Tibial nerve (tissue), 4 donors: ENCODE data around the gene FGF23. TPM values are rescaled to one million over a fixed set of nuclear protein-coding genes. Genes with fewer than 3 reads are reported as not detected.

Experiments
- DNase-seq, 2 donors: peaks; one replicate each; pipeline ENCODE4 v3.0.0-alpha.2; 2019; ENCODE audit warnings: low spot score in 2 of 2
- H3K27ac ChIP-seq, 4 donors: fragments of 200-600 bp; sonication (generic) in 3 of 4; one replicate each; pipeline ENCODE4 v1.5.1; 2017 to 2019; ENCODE audit warnings: mild to moderate bottlenecking in 1 of 4
- H3K27me3 ChIP-seq, 2 donors: fragments of 200-600 bp; sonication (generic) in 1 of 2; one replicate each; pipeline versions ENCODE4 v1.5.1 to v1.6.0; 2017 to 2019
- H3K36me3 ChIP-seq, 3 donors: fragments of 200-600 bp; sonication (generic); one replicate each; pipeline ENCODE4 v1.5.1; 2018 to 2019
- H3K4me1 ChIP-seq, 4 donors: fragments of 200-600 bp; sonication (generic) in 3 of 4; one replicate each; pipeline ENCODE4 v1.5.1; 2017 to 2019
- H3K4me3 ChIP-seq, 4 donors: fragments of 200-600 bp; sonication (generic) in 3 of 4; one replicate each; pipeline ENCODE4 v1.5.1; 2017 to 2019; ENCODE audit warnings: mild to moderate bottlenecking in 1 of 4, moderate library complexity in 1 of 4
- H3K9me3 ChIP-seq, 4 donors: fragments of 200-600 bp; sonication (generic) in 3 of 4; one replicate each; pipeline ENCODE4 v1.5.1; 2017 to 2019
- CTCF ChIP-seq, 5 experiments: fragments of 200-600 bp in 3 of 5; fragments of 450-650 bp in 2 of 5; sonication (generic) in 3 of 5; IDR thresholded peaks; one replicate each; pipeline ENCODE4 v1.5.1; 2016 to 2019; ENCODE audit warnings: antibody characterized with exemption in 5 of 5, mild to moderate bottlenecking in 3 of 5, moderate library complexity in 2 of 5
- EP300 ChIP-seq, 2 donors: sonication (generic); formaldehyde crosslinking; IDR thresholded peaks; one replicate each; pipeline ENCODE4 v1.6.1; 2017; ENCODE audit warnings: antibody characterized with exemption in 2 of 2, mild to moderate bottlenecking in 1 of 2
- POLR2A ChIP-seq, 2 donors: fragments of 450-650 bp; IDR thresholded peaks; one replicate each; pipeline ENCODE4 v1.6.1; 2017; ENCODE audit warnings: antibody characterized with exemption in 2 of 2, mild to moderate bottlenecking in 2 of 2, moderate library complexity in 2 of 2
- WGBS, 2 donors: methylation state at CpG; one replicate each; pipeline ENCODE4 v1.1.5; 2018; 5-methylcytosine and 5-hydroxymethylcytosine counted together
- total RNA-seq, 4 donors: library from RNA; depleted of rRNA; stranded (reverse); fragments of >200 nt; gene quantifications; one replicate each; pipeline ENCODE4 v1.1.0, GENCODE V29; 2016

Gene FGF23
- total RNA-seq: not detected

GRCh38 chr12:4379405-4379804 lies at the start of gene FGF23:
TSS of gene FGF23 (minus strand) at chr12:4379712. CDS start at chr12:4379582, 130 bp downstream.
- no peak within 1 kb of the TSS for H3K4me3 ChIP-seq
- no peak within 1 kb of the TSS for H3K27ac ChIP-seq
- H3K4me1 ChIP-seq: no peaks in the 10 kb centered on the region
- DNase-seq: no peak
- no peaks in the 10 kb centered on the region for H3K36me3 ChIP-seq
- H3K9me3 ChIP-seq: no peaks in the 10 kb centered on the region
- WGBS, 2 donors: 4 to 10% methylated on average over 5 to 7 of the region's 7 CpGs
- H3K27me3 ChIP-seq: no peaks in the 10 kb centered on the region
- TF ChIP-seq EP300 (IDR thresholded peaks at IDR 0.05): no peak

GRCh38 chr12:4424422-4424821 lies 44.9 kb upstream of the FGF23 start:
- DNase-seq: no peak
- Histone ChIP-seq H3K4me1 (no peaks in the 10 kb centered on the region), H3K27me3 (no peaks in the 10 kb centered on the region), H3K4me3 (no peak overlapping the region), H3K36me3 (no peaks in the 10 kb centered on the region), H3K27ac (no peak overlapping the region), H3K9me3 (no peaks in the 10 kb centered on the region)
- TF ChIP-seq CTCF (IDR thresholded peaks at IDR 0.05) (no peak), POLR2A (IDR thresholded peaks at IDR 0.05) (no peak), EP300 (IDR thresholded peaks at IDR 0.05) (no peak)
- 39 to 49% methylated on average over 6 of the region's 6 CpGs for WGBS, 2 donors

- H3K36me3 ChIP-seq: no peaks in the 10 kb centered on the region
- no peaks in the 10 kb centered on the region for H3K4me1 ChIP-seq
- TF ChIP-seq POLR2A (IDR thresholded peaks at IDR 0.05): no peak
- no peak for TF ChIP-seq CTCF (IDR thresholded peaks at IDR 0.05)
- TF ChIP-seq EP300 (IDR thresholded peaks at IDR 0.05): no peak
- no peak overlapping the region for H3K27ac ChIP-seq
- 84 to 88% methylated on average over 11 of the region's 11 CpGs for WGBS, 2 donors
- no peaks in the 10 kb centered on the region for H3K27me3 ChIP-seq
- no peaks in the 10 kb centered on the region for H3K9me3 ChIP-seq
- no peak for DNase-seq
- H3K4me3 ChIP-seq: no peak overlapping the region
These were observed 44.1 kb upstream of the FGF23 start for GRCh38 chr12:4423528-4424195.

GRCh38 chr12:4422985-4423384 lies 43.5 kb upstream of the FGF23 start:
- TF ChIP-seq CTCF (IDR thresholded peaks at IDR 0.05) (no peak), POLR2A (IDR thresholded peaks at IDR 0.05) (no peak), EP300 (IDR thresholded peaks at IDR 0.05) (no peak)

GRCh38 chr12:4421590-4422031 lies 42.1 kb upstream of the FGF23 start:
- peaks cover 0 to 13% of the 10 kb centered on the region in 2 donors for H3K27me3 ChIP-seq
- peak in 1 of 2 donors; percentile 26 for DNase-seq
- H3K4me3 ChIP-seq: no peak overlapping the region
- H3K27ac ChIP-seq: no peak overlapping the region
- no peaks in the 10 kb centered on the region for H3K36me3 ChIP-seq
- 25 to 29% methylated on average over 4 of the region's 4 CpGs for whole genome bisulfite sequencing, 2 donors
- TF ChIP-seq EP300 (IDR thresholded peaks at IDR 0.05): no peak
- peak; percentile 33 to 40 (median 36) for TF ChIP-seq CTCF (IDR thresholded peaks at IDR 0.05)
- H3K9me3 ChIP-seq: no peaks in the 10 kb centered on the region
- H3K4me1 ChIP-seq: no peaks in the 10 kb centered on the region

More at GRCh38 chr12:4422985-4423384, 43.5 kb upstream of the FGF23 start:
- Histone ChIP-seq H3K36me3 (no peaks in the 10 kb centered on the region), H3K4me3 (no peak overlapping the region), H3K4me1 (no peaks in the 10 kb centered on the region), H3K27ac (no peak overlapping the region), H3K27me3 (peaks cover 0 to 1% of the 10 kb centered on the region in 2 donors), H3K9me3 (no peaks in the 10 kb centered on the region)
- DNase-seq: no peak
- 91 to 92% methylated on average over 9 of the region's 9 CpGs for WGBS, 2 donors
